Omental fat pad (tissue), 4 donors: ENCODE results near the gene SIRT3. TPM values are rescaled to one million over a fixed set of nuclear protein-coding genes. Genes with fewer than 3 reads are reported as not detected.

Experiments used
- ATAC-seq: fragments of 150-250 bp; one replicate; pipeline ENCODE4 v1.9.1; 2016; ENCODE audit warnings: mild to moderate bottlenecking, moderate library complexity; ENCODE audit not compliant: low FRiP score
- DNase-seq: peaks from one replicate; pipeline ENCODE4 v3.0.0-alpha.2; 2019; ENCODE audit warnings: low spot score
- total RNA-seq, 4 donors: library from RNA; depleted of rRNA; stranded (reverse); fragments of >200 nt; gene quantifications; one replicate each; pipeline ENCODE4 v1.1.0, GENCODE V29; 2016
- TF ChIP-seq, protein P1 (sequence below), 3 donors: fragments of 450-650 bp; IDR thresholded peaks; one replicate each; pipeline ENCODE4 v1.5.1; 2016 to 2017; ENCODE audit warnings: antibody characterized with exemption in 3 of 3, mild to moderate bottlenecking in 3 of 3, moderate library complexity in 2 of 3

The SIRT3 gene
- total RNA-seq, 4 donors from 2014 or later: 6.8 to 19.2 (median 12.2) TPM

- peak; percentile 58 for DNase-seq
- peak; percentile 85 for ATAC-seq
- TF ChIP-seq, protein P1, sequence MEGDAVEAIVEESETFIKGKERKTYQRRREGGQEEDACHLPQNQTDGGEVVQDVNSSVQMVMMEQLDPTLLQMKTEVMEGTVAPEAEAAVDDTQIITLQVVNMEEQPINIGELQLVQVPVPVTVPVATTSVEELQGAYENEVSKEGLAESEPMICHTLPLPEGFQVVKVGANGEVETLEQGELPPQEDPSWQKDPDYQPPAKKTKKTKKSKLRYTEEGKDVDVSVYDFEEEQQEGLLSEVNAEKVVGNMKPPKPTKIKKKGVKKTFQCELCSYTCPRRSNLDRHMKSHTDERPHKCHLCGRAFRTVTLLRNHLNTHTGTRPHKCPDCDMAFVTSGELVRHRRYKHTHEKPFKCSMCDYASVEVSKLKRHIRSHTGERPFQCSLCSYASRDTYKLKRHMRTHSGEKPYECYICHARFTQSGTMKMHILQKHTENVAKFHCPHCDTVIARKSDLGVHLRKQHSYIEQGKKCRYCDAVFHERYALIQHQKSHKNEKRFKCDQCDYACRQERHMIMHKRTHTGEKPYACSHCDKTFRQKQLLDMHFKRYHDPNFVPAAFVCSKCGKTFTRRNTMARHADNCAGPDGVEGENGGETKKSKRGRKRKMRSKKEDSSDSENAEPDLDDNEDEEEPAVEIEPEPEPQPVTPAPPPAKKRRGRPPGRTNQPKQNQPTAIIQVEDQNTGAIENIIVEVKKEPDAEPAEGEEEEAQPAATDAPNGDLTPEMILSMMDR (IDR thresholded peaks at IDR 0.05): no peak
Observed at GRCh38 chr11:236774-237767, 929 bp upstream of the SIRT3 start, which contains the start of gene PSMD13. TSS of gene PSMD13 (plus strand) at chr11:236976. CDS start at chr11:237050, 74 bp downstream.

DNA sequence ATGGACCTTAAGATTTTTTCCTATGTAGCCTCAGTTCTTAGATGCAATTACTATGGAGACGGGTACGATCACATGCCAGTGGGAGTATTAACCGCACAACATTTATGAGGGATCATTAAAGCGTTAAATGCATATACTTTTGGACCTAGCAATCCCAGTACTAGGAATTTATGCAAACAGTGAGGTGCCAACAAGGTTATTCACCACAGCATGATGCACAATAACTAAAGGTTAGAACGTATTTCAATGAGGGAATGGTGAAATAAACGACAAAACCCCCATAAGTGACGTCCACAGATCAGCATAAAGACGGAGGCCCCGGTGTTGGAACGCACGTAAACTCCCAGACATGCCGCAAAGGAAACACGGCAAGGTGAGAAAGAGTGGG is 539 bp downstream of the SIRT3 start:
- ATAC-seq: no peak
- DNase-seq: no peak
- TF ChIP-seq, protein P1 (IDR thresholded peaks at IDR 0.05): no peak

DNA sequence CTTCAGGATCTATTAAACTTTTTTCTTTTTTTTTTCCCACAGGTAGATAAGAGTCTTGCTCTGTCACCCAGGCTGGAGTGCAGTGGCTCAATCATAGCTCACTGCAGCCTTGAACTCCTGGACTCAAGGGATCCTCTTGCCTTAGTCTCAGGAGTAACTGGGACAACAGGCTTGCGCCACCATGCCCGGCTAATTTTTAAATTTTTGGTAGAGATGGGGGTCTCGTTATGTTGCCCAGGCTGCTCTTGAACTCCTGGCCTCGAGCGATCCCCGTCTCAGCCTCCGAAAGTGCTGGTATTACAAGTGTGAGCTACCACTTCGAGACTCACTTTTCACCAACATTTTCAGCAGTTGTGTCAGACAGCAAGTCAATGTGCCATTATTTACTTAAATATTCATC is 962 bp downstream of the SIRT3 start:
- DNase-seq (no peak), ATAC-seq (no peak)
- TF ChIP-seq, protein P1 (IDR thresholded peaks at IDR 0.05): no peak

DNA sequence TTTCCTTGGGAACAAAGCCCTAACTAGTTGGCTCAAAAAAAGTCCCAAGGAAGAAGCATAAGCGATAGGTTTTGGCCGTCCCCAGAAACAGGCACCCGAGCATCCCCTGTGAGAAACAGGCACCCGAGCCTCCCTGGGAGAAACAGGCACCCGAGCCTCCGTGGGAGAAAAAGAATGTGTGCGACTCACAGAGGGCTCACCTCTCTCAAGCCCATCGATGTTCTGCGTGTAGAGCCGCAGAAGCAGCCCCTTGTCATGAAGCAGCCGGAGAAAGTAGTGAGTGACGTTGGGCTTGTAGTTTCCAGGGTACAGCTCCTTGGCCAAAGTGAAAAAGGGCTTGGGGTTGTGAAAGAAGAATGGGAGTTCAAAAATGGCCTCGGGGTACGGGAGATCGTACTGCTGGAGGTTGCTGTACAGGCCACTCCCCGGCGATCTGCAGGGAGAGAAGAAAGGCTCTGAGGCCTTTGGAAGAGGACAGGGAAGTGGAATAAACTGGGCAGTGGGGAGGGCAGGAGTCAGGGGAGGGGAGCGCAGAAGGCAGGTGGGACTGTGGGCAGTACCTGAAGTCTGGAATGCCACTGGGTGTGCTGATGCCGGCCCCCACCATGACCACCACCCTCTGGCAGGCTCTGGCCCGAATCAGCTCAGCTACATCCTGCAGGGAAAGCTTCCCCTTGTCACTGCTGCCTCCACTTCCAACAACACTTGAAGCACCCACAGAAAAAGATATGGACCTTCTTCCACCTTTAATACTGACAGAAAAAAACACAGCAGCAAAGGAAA is 3.2 kb downstream of the SIRT3 start:
- TF ChIP-seq, protein P1 (IDR thresholded peaks at IDR 0.05): no peak
- ATAC-seq (no peak), DNase-seq (no peak)

DNA sequence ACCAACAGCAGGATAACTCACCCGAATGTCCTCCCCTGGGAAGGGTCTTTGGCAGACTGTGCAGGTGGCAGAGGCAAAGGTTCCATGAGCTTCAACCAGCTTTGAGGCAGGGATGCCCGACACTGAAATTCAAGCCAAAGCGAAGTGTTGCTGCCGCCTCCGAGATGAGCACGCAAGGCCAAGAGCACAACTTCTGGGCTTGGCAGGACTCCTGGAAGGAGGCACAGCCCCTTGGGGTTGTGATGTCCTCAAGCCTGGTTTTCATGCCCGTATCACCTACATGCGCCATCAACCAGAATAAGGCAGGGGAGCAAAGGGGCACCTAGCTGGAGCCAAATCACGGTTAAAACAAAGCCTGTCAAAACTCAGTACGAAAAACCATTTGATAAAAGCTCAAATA is 5.7 kb downstream of the SIRT3 start:
- DNase-seq: no peak
- no peak for ATAC-seq
- TF ChIP-seq, protein P1 (IDR thresholded peaks at IDR 0.05): no peak

GRCh38 chr11:227824-228379 is 8.2 kb downstream of the SIRT3 start:
- ATAC-seq: no peak
- no peak for DNase-seq
- TF ChIP-seq, protein P1 (IDR thresholded peaks at IDR 0.05): no peak
